OCI-LY7 (cell line): Measurements from ENCODE around the gene SLC43A1. TPM values are rescaled to one million over a fixed set of nuclear protein-coding genes. Genes with fewer than 3 reads are reported as not detected.
"Not testable (repeated sequence)": the region's sequence is repeated elsewhere in the genome, so short reads cannot be mapped to it uniquely, and the experiment has no call there.

Experiments
- BruUV-seq: library from RNA; stranded (reverse); fragments of 400-500 nt; replicated peaks from 2 replicates; lab custom pipeline; 2021; lab: Mats Ljungman, UMichigan
- CTCF ChIA-PET: fragments of 300-600 bp; sonication (Branson Sonifier 250); formaldehyde crosslinking; loops from one replicate; lab custom pipeline; 2022; ENCODE audit warnings: antibody characterized with exemption; ENCODE audit not compliant: unreplicated experiment; lab: Charles Lee
- POLR2A ChIA-PET: fragments of 300-600 bp; sonication (Branson Sonifier 250); formaldehyde crosslinking; loops from one replicate; lab custom pipeline; 2022; ENCODE audit warnings: antibody characterized with exemption; lab: Charles Lee
- DNase-seq: peaks from one replicate; pipeline ENCODE4 v3.0.0-alpha.2; 2015; ENCODE audit warnings: low spot score
- H2AFZ ChIP-seq: fragments of 200-600 bp; sonication (generic), shearing (Covaris generic); 2 replicates; pipeline ENCODE4 v1.6.1; 2014; ENCODE audit warnings: mild to moderate bottlenecking, antibody characterized with exemption, low read length, moderate library complexity
- H3K27ac ChIP-seq: fragments of 200-600 bp; sonication (generic); 2 replicates; pipeline ENCODE4 v1.5.1; 2014; ENCODE audit warnings: mixed run types, low read depth, mild to moderate bottlenecking, moderate library complexity, low read length, inconsistent platforms; ENCODE audit not compliant: poor library complexity, severe bottlenecking
- H3K36me3 ChIP-seq: fragments of 200-600 bp; sonication (generic); 2 replicates; pipeline ENCODE4 v1.6.1; 2014; ENCODE audit warnings: mild to moderate bottlenecking, antibody characterized with exemption, low read length, moderate library complexity, mixed read lengths; ENCODE audit not compliant: insufficient read depth
- H3K4me1 ChIP-seq: fragments of 200-600 bp; sonication (generic); 2 replicates; pipeline ENCODE4 v1.5.1; 2014; ENCODE audit warnings: mild to moderate bottlenecking, low read length; ENCODE audit not compliant: insufficient read depth, poor library complexity, severe bottlenecking
- H3K4me2 ChIP-seq: fragments of 200-600 bp; sonication (generic); 2 replicates; pipeline ENCODE4 v1.6.1; 2014; ENCODE audit warnings: mild to moderate bottlenecking, low read length
- H3K4me3 ChIP-seq: fragments of 200-600 bp; sonication (generic); 2 replicates; pipeline ENCODE4 v1.5.1; 2014; ENCODE audit warnings: mild to moderate bottlenecking, low read depth, low read length; ENCODE audit not compliant: poor library complexity, severe bottlenecking
- H3K79me2 ChIP-seq: fragments of 200-600 bp; sonication (generic); 2 replicates; pipeline ENCODE4 v1.6.1; 2016; ENCODE audit warnings: low read depth, mild to moderate bottlenecking, low read length, moderate library complexity, mixed read lengths; ENCODE audit not compliant: insufficient read depth
- H3K9me2 ChIP-seq: fragments of 200-600 bp; sonication (generic); 2 replicates; pipeline ENCODE4 v1.6.1; 2016; ENCODE audit warnings: mild to moderate bottlenecking, low read length, mixed read lengths; ENCODE audit not compliant: insufficient read depth
- H3K9me3 ChIP-seq: fragments of 200-600 bp; sonication (generic); 2 replicates; pipeline ENCODE4 v1.6.1; 2014; ENCODE audit warnings: mild to moderate bottlenecking, mixed run types, low read length, mixed read lengths
- H4K20me1 ChIP-seq: fragments of 200-600 bp; sonication (generic); 2 replicates; pipeline ENCODE4 v1.6.1; 2014; ENCODE audit warnings: mild to moderate bottlenecking, antibody characterized with exemption, low read length, moderate library complexity, mixed read lengths; ENCODE audit not compliant: insufficient read depth
- CTCF ChIP-seq: fragments of 200-600 bp; sonication (generic); conservative IDR thresholded peaks from 2 replicates; pipeline ENCODE4 v1.5.1; 2014; ENCODE audit warnings: mild to moderate bottlenecking, antibody characterized with exemption, low read length, moderate library complexity, mixed read lengths
- EZH2phosphoT487 ChIP-seq: fragments of 200-600 bp; sonication (generic); IDR thresholded peaks from 2 replicates; pipeline ENCODE4 v1.6.1; 2018; ENCODE audit warnings: low read depth, borderline replicate concordance, mild to moderate bottlenecking, mixed run types, antibody characterized with exemption, low read length, moderate library complexity, mixed read lengths
- intact Hi-C: fragments of 100-400 bp; cut with micrococcal nuclease; formaldehyde crosslinking; loops from one replicate; pipeline ENCODE4 v1.10.0; 2022; ENCODE audit not compliant: unreplicated experiment
- total RNA-seq, 2 experiments: library from RNA; depleted of rRNA in 1 of 2; stranded (reverse); fragments of >200 nt in 1 of 2; shearing (Covaris generic) in 1 of 2; gene quantifications; 2 replicates each; pipeline ENCODE4 v1.2.3, GENCODE V29; 2014 to 2022

The SLC43A1 gene
- total RNA-seq, 2 experiments from 2014 or later: 61.1 to 78.6 TPM

DNA sequence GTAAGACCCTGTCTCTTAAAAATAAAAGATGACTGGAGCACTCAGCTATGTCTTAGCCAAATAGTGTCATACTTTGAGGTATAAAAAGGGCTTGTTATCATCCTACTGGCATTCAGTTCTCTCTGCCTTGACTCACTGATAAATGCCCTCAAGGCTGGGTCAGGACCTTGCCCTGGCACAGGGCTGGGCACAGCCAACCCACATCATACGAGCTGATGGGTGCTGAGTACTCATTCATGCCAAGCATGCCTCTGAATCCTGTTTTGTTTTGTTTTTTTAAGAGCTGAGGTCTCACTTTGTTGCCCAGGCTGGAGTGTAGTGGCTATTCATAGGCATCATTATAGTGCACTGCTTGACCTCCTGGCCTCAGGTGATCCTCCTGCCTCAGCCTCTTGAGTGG is 23.8 kb upstream of the SLC43A1 start:
- no peak for DNase-seq
- H2AFZ ChIP-seq: no peak overlapping the region
- intact Hi-C loops: no loop called here
- no peaks in the 10 kb centered on the region for H3K79me2 ChIP-seq
- BruUV-seq: no TSS peak
- no peak overlapping the region for H3K4me3 ChIP-seq
- H3K36me3 ChIP-seq: no peaks in the 10 kb centered on the region
- H3K9me2 ChIP-seq: no peaks in the 10 kb centered on the region
- ChIA-PET POLR2A (no interaction called here), CTCF (no interaction called here)
- H3K27ac ChIP-seq: no peak overlapping the region
- H3K4me1 ChIP-seq: no peaks in the 10 kb centered on the region
- no peak overlapping the region for H3K4me2 ChIP-seq
- no peaks in the 10 kb centered on the region for H3K9me3 ChIP-seq
- no peaks in the 10 kb centered on the region for H4K20me1 ChIP-seq
- TF ChIP-seq EZH2phosphoT487 (no peak), CTCF (no peak)

GRCh38 chr11:57536947-57537619 is 21.6 kb upstream of the SLC43A1 start, which contains the start of gene SMTNL1:
Gene SMTNL1, plus strand, starts transcription at chr11:57537595. Its CDS starts 5,048 bp downstream, at chr11:57542643.
- H2AFZ ChIP-seq: no peak within 1 kb of the TSS
- H3K4me3 ChIP-seq: no peak within 1 kb of the TSS
- POLR2A ChIA-PET: interaction anchor here (1.5 kb wide), 1 partner anchor 30 kb away, joined by 3 read pairs; the partner anchor contains the start of gene UBE2L6
- H4K20me1 ChIP-seq: no peaks in the 10 kb centered on the region
- no peaks in the 10 kb centered on the region for H3K9me3 ChIP-seq
- TF ChIP-seq CTCF (no peak), EZH2phosphoT487 (no peak)
- no peak within 1 kb of the TSS for H3K4me2 ChIP-seq
- no peaks in the 10 kb centered on the region for H3K4me1 ChIP-seq
- intact Hi-C loops: no loop called here
- BruUV-seq: no TSS peak
- H3K27ac ChIP-seq: no peak within 1 kb of the TSS
- no peaks in the 10 kb centered on the region for H3K9me2 ChIP-seq
- CTCF ChIA-PET: no interaction called here
- H3K36me3 ChIP-seq: no peaks in the 10 kb centered on the region
- no peaks in the 10 kb centered on the region for H3K79me2 ChIP-seq
- no peak for DNase-seq

- Histone ChIP-seq H3K79me2 (peaks cover 11% of the 10 kb centered on the region), H3K4me1 (peaks cover 12% of the 10 kb centered on the region)
- H3K27ac ChIP-seq, H3K9me2 ChIP-seq, BruUV-seq, H4K20me1 ChIP-seq, CTCF ChIA-PET, H2AFZ ChIP-seq, DNase-seq, H3K36me3 ChIP-seq, H3K4me3 ChIP-seq, H3K9me3 ChIP-seq, H3K4me2 ChIP-seq: not testable (repeated sequence)
- POLR2A ChIA-PET: interaction anchor here (0.6 to 0.7 kb wide), 3 partner anchors 69 to 129 kb away, joined by 3 to 4 read pairs (median 3); no protein-coding TSS in a partner anchor
- intact Hi-C loops: loop anchor here (5.0 kb wide), 1 partner anchor 187 kb away; no protein-coding TSS in a partner anchor
These were observed 18.9 kb upstream of the SLC43A1 start for GRCh38 chr11:57534449-57534848.
